IMR-90 (cell line): Measurements from ENCODE around the gene GAL3ST1.

Source experiments
- POLR2A ChIP-seq: IDR thresholded peaks from 2 replicates; pipeline ENCODE4 v1.6.1; 2012; ENCODE audit warnings: mild to moderate bottlenecking, low read depth, low read length
- TF ChIP-seq, protein P1 (sequence below): fragments of 150-350 bp; IDR thresholded peaks from 2 replicates; pipeline ENCODE4 v1.6.1; 2017; ENCODE audit warnings: mild to moderate bottlenecking, antibody characterized with exemption, low read length, low read depth

DNA sequence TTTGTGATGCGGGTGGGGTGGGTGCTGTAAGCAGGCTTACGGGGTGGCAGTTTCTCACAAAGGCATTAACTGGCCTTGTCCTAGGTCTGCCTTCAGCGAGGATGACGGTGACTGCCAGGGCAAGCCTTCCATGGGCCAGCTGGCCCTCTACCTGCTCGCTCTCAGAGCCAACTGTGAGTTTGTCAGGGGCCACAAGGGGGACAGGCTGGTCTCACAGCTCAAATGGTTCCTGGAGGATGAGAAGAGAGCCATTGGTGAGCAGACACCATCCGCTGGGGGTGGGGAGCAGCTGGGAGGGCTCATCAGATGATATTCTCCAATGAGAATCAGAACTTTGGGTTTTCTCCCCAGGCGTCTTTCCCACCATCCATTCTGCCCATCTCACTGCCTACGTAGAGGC lies 38.3 kb upstream of the GAL3ST1 start:
- TF ChIP-seq, protein P1, sequence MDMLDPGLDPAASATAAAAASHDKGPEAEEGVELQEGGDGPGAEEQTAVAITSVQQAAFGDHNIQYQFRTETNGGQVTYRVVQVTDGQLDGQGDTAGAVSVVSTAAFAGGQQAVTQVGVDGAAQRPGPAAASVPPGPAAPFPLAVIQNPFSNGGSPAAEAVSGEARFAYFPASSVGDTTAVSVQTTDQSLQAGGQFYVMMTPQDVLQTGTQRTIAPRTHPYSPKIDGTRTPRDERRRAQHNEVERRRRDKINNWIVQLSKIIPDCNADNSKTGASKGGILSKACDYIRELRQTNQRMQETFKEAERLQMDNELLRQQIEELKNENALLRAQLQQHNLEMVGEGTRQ, result no peak
- TF ChIP-seq POLR2A, result no peak
